Stimulated activated CD4-positive, alpha-beta T cell treated with anti-CD3 and anti-CD28 coated beads, Interleukin-1b, Interleukin-23, amount 100 ng/mL, for 48 hours (primary cell): ENCODE results near the gene PKHD1.
A peak's percentile ranks its signal among the peaks of the same experiment; 100 is the strongest.
"Not testable (repeated sequence)": the region's sequence is repeated elsewhere in the genome, so short reads cannot be mapped to it uniquely, and the experiment has no call there.

ENCODE experiments used
- DNase-seq: peaks from one replicate; pipeline ENCODE4 v3.0.0-alpha.2; 2020

The PKHD1 gene

GRCh38 chr6:51986864-51987263 lies 100.5 kb downstream of the PKHD1 start:
- no peak for DNase-seq

GRCh38 chr6:51983564-51983963 lies 103.8 kb downstream of the PKHD1 start:
- DNase-seq = no peak

GRCh38 chr6:51982695-51983094 lies 104.7 kb downstream of the PKHD1 start:
- DNase-seq = not testable (repeated sequence)

- DNase-seq = no peak
These were observed 111.0 kb downstream of the PKHD1 start for GRCh38 chr6:51976374-51976773.

- no peak for DNase-seq
These were observed 114.8 kb downstream of the PKHD1 start for GRCh38 chr6:51972659-51973058.

GRCh38 chr6:51968265-51968664 lies 119.1 kb downstream of the PKHD1 start:
- DNase-seq = no peak

- no peak for DNase-seq
These were observed 122.1 kb downstream of the PKHD1 start for GRCh38 chr6:51965222-51965801.

GRCh38 chr6:51963980-51964379 lies 123.4 kb downstream of the PKHD1 start:
- no peak for DNase-seq

GRCh38 chr6:51962354-51962753 lies 125.1 kb downstream of the PKHD1 start:
- DNase-seq = no peak

- DNase-seq = no peak
These were observed 127.0 kb downstream of the PKHD1 start for GRCh38 chr6:51960419-51960818.

GRCh38 chr6:51959744-51960383 lies 127.5 kb downstream of the PKHD1 start:
- DNase-seq = peak; percentile 49

GRCh38 chr6:51954681-51955080 lies 132.7 kb downstream of the PKHD1 start:
- DNase-seq = no peak

- DNase-seq = no peak
These were observed 134.2 kb downstream of the PKHD1 start for GRCh38 chr6:51953246-51953645.

GRCh38 chr6:51951924-51952323 lies 135.5 kb downstream of the PKHD1 start:
- DNase-seq = no peak

- DNase-seq = no peak
These were observed 137.9 kb downstream of the PKHD1 start for GRCh38 chr6:51949526-51949925.

GRCh38 chr6:51939695-51940094 lies 147.7 kb downstream of the PKHD1 start:
- DNase-seq = not testable (repeated sequence)

GRCh38 chr6:51936531-51937290 lies 150.7 kb downstream of the PKHD1 start:
- no peak for DNase-seq

GRCh38 chr6:51934098-51934497 lies 153.3 kb downstream of the PKHD1 start:
- no peak for DNase-seq

GRCh38 chr6:51932956-51933355 lies 154.5 kb downstream of the PKHD1 start:
- DNase-seq = no peak

GRCh38 chr6:51930602-51931001 lies 156.8 kb downstream of the PKHD1 start:
- DNase-seq = no peak

- no peak for DNase-seq
These were observed 157.4 kb downstream of the PKHD1 start for GRCh38 chr6:51929934-51930574.

- no peak for DNase-seq
These were observed 159.1 kb downstream of the PKHD1 start for GRCh38 chr6:51928320-51928719.

GRCh38 chr6:51927450-51927849 lies 160.0 kb downstream of the PKHD1 start:
- no peak for DNase-seq

- no peak for DNase-seq
These were observed 161.3 kb downstream of the PKHD1 start for GRCh38 chr6:51926125-51926524.
